Urinary bladder (tissue), 4 donors: ENCODE data around the gene NLGN1. TPM values are rescaled to one million over a fixed set of nuclear protein-coding genes. Genes with fewer than 3 reads are reported as not detected.
"Not testable (repeated sequence)": the region's sequence is repeated elsewhere in the genome, so short reads cannot be mapped to it uniquely, and the experiment has no call there.

Experiments used
- DNase-seq: peaks from one replicate; pipeline ENCODE4 v3.0.0-alpha.2; 2015; ENCODE audit errors: extremely low spot score
- H3K27ac ChIP-seq: one replicate; pipeline ENCODE4 v1.5.1; 2013; ENCODE audit warnings: low read depth, mild to moderate bottlenecking, moderate library complexity
- H3K36me3 ChIP-seq: one replicate; pipeline ENCODE4 v1.6.1; 2013; ENCODE audit warnings: mild to moderate bottlenecking, moderate library complexity; ENCODE audit not compliant: insufficient read depth
- H3K4me1 ChIP-seq: one replicate; pipeline ENCODE4 v1.6.1; 2013; ENCODE audit warnings: mild to moderate bottlenecking, moderate library complexity; ENCODE audit not compliant: insufficient read depth
- H3K4me3 ChIP-seq: one replicate; pipeline ENCODE4 v1.5.1; 2013; ENCODE audit warnings: low read depth, low read length
- WGBS: extraction: QIAGEN DNeasy Blood & Tissue Kit; methylation state at CpG from one replicate; pipeline ENCODE4 v1.1.7; 2013; 5-methylcytosine and 5-hydroxymethylcytosine counted together
- polyA plus RNA-seq: library from polyadenylated mRNA; stranded (reverse); fragments of 200-250 nt; gene quantifications from one replicate; pipeline ENCODE4 v1.2.3, GENCODE V29; 2013
- total RNA-seq: library from RNA; depleted of rRNA; stranded (reverse); fragments of >200 nt; gene quantifications from one replicate; pipeline ENCODE4 v1.2.3, GENCODE V29; 2014
- donor health status: healthy with polysubstance abuse.
- donor health status: healthy.

Gene NLGN1
- total and polyA plus RNA-seq, 2 donors = 8.4 to 51.8 TPM

- 64% methylated on average over 3 of the region's 3 CpGs for WGBS
- H3K36me3 ChIP-seq, H3K4me3 ChIP-seq, H3K4me1 ChIP-seq, DNase-seq, H3K27ac ChIP-seq: not testable (repeated sequence)
These were observed 197.3 kb downstream of the NLGN1 start for GRCh38 chr3:173594881-173595280.

- WGBS = 32% methylated on average over 2 of the region's 2 CpGs
- H3K4me3 ChIP-seq = no peak overlapping the region
- H3K27ac ChIP-seq = no peak overlapping the region
- DNase-seq = no peak
- H3K4me1 ChIP-seq = no peaks in the 10 kb centered on the region
- H3K36me3 ChIP-seq = no peaks in the 10 kb centered on the region
These were observed 202.1 kb downstream of the NLGN1 start for GRCh38 chr3:173599673-173600072.

DNA sequence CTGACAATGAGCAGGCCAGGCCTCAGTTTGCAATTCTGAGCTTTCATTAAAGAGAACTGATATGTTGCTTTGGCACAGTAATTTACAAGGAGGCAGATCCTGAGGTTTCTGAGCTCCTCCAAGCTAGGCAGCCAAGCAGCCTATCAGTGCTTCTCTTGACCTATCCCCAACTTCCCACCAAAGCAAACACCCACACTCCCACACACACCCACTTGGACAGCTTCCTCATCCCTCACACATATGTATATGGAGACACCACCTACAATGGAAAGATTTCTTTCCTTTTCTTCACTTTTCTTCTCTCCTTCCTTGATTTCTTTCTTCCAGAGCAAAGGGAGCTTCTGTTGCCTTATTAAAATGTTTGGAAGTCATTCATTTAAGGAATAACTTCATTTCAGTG lies 217.0 kb downstream of the NLGN1 start:
- Histone ChIP-seq H3K27ac (no peak overlapping the region), H3K4me1 (no peaks in the 10 kb centered on the region), H3K36me3 (no peaks in the 10 kb centered on the region), H3K4me3 (no peak overlapping the region)
- DNase-seq = no peak

- Histone ChIP-seq H3K4me3 (no peak overlapping the region), H3K27ac (no peak overlapping the region), H3K4me1 (no peaks in the 10 kb centered on the region), H3K36me3 (no peaks in the 10 kb centered on the region)
- DNase-seq = no peak
These were observed 218.1 kb downstream of the NLGN1 start for GRCh38 chr3:173615661-173616060.

GRCh38 chr3:173617490-173617889 lies 219.9 kb downstream of the NLGN1 start:
- WGBS = 54% methylated on average over 5 of the region's 5 CpGs
- H3K4me3 ChIP-seq = no peak overlapping the region
- H3K27ac ChIP-seq = no peak overlapping the region
- no peak for DNase-seq
- H3K36me3 ChIP-seq = no peaks in the 10 kb centered on the region
- no peaks in the 10 kb centered on the region for H3K4me1 ChIP-seq

DNA sequence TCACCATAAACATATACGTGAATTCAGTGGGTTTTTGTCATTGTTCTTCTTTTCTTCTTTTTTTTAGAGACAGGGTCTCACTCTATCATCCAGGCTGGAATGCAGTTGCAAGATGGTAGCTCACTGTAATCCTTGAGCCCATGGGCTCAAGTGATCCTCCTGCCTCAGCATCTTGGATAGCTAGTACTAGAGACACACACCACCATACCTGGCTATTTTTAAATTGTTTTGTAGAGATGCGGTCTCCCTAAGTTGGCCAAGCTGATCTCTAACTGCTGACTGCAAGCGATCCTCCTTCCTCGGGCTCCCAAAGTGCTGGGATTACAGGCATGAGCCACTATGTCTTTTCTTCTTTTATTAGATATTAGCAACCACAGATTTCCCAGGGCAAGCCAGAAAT lies 220.6 kb downstream of the NLGN1 start:
- Histone ChIP-seq H3K27ac (no peak overlapping the region), H3K4me1 (no peaks in the 10 kb centered on the region), H3K4me3 (no peak overlapping the region), H3K36me3 (no peaks in the 10 kb centered on the region)
- DNase-seq = no peak
- WGBS = 92% methylated on average over 4 of the region's 4 CpGs

- no peak for DNase-seq
- WGBS = 24% methylated on average over 4 of the region's 4 CpGs
- no peaks in the 10 kb centered on the region for H3K36me3 ChIP-seq
- H3K4me3 ChIP-seq = no peak overlapping the region
- no peak overlapping the region for H3K27ac ChIP-seq
- H3K4me1 ChIP-seq = no peaks in the 10 kb centered on the region
These were observed 221.2 kb downstream of the NLGN1 start for GRCh38 chr3:173618703-173619102.

DNA sequence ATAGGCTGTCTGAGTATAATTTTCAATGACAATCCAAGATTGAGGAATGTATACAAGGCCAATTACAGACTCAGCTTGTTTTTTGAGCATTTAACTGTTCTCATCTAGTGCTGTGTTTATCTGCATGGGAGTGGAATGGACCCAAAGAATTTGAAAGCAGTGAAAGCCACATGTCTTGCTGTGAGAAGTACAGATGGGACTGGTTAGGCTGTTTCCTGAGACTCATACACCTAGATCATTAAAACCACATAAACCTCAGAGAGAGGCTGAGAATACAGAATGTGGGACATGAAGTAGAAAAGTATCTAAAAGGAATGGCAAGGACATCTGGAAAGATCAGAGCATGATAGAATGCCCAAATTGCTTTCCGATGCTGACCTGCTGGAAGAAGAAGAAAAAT lies 224.6 kb downstream of the NLGN1 start:
- H3K4me1 ChIP-seq = no peaks in the 10 kb centered on the region
- WGBS = 89% methylated on average over 1 of the region's 1 CpG
- H3K36me3 ChIP-seq = no peaks in the 10 kb centered on the region
- DNase-seq = no peak
- no peak overlapping the region for H3K27ac ChIP-seq
- no peak overlapping the region for H3K4me3 ChIP-seq

- H3K36me3 ChIP-seq = no peaks in the 10 kb centered on the region
- H3K4me3 ChIP-seq = no peak overlapping the region
- DNase-seq = no peak
- H3K27ac ChIP-seq = no peak overlapping the region
- WGBS = 91% methylated on average over 3 of the region's 3 CpGs
- no peaks in the 10 kb centered on the region for H3K4me1 ChIP-seq
These were observed 226.5 kb downstream of the NLGN1 start for GRCh38 chr3:173624086-173624485.

- H3K27ac ChIP-seq = no peak overlapping the region
- no peaks in the 10 kb centered on the region for H3K4me1 ChIP-seq
- H3K36me3 ChIP-seq = no peaks in the 10 kb centered on the region
- no peak for DNase-seq
- 96% methylated on average over 2 of the region's 2 CpGs for WGBS
- H3K4me3 ChIP-seq = no peak overlapping the region
These were observed 233.3 kb downstream of the NLGN1 start for GRCh38 chr3:173630849-173631248.

DNA sequence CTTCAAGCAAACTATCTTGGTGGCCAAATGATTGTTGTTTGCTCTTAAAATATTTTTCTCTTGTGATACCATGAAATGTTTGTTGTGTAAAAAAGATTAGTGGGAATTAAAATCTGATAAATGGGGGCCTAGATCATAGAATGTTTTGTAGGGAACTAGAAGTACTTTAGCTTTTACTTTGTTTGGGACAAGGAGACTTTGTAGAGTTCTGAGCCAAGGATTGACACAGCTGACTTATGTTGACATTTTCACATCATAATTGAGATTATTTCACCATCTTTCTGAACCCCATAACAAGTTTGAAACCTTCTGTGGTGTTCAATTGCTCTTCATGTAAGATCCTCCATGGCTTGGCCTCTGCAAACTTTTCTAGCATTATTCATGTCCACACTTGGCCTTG lies 235.4 kb downstream of the NLGN1 start:
- Histone ChIP-seq H3K27ac (no peak overlapping the region), H3K4me1 (no peaks in the 10 kb centered on the region), H3K4me3 (no peak overlapping the region), H3K36me3 (no peaks in the 10 kb centered on the region)
- no peak for DNase-seq

- Histone ChIP-seq H3K4me1 (no peaks in the 10 kb centered on the region), H3K36me3 (no peaks in the 10 kb centered on the region), H3K4me3 (no peak overlapping the region), H3K27ac (no peak overlapping the region)
- DNase-seq = no peak
- WGBS = 92% methylated on average over 6 of the region's 6 CpGs
These were observed 238.3 kb downstream of the NLGN1 start for GRCh38 chr3:173635826-173636225.

DNA sequence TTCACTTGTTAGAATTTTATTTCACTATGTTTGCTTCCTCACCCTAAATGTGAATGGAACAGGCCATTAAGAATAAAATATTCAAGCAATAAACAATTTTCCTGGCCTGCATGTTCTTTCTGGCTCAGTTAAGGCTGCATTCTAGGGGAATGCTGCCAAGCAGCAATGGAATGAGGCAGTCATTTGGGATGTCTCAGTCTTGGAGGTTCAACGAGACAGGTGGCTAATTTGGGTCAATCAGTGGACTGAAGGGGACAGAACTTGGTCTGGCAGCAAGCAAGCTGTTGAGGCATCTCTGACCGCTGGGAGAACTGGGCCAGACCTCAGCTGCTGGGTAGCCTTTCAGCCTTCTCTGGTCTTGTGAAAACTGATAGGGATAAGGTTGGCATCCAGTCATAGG lies 241.6 kb downstream of the NLGN1 start:
- H3K36me3 ChIP-seq = no peaks in the 10 kb centered on the region
- 57% methylated on average over 2 of the region's 2 CpGs for WGBS
- no peak for DNase-seq
- H3K27ac ChIP-seq = no peak overlapping the region
- no peak overlapping the region for H3K4me3 ChIP-seq
- no peaks in the 10 kb centered on the region for H3K4me1 ChIP-seq

- Histone ChIP-seq H3K36me3 (no peaks in the 10 kb centered on the region), H3K4me3 (no peak overlapping the region), H3K4me1 (no peaks in the 10 kb centered on the region), H3K27ac (no peak overlapping the region)
- 90% methylated on average over 1 of the region's 1 CpG for WGBS
- no peak for DNase-seq
These were observed 244.2 kb downstream of the NLGN1 start for GRCh38 chr3:173641696-173642095.
